HCT116 (cell line): ENCODE measurements around the gene MCM8. TPM values are rescaled to one million over a fixed set of nuclear protein-coding genes. Genes with fewer than 3 reads are reported as not detected.

ENCODE experiments used
- ATAC-seq: fragments of 200-7000 bp; cut with Tn5 transposase; 2 replicates; pipeline ENCODE4 v1.9.1; 2020; ENCODE audit warnings: mild to moderate bottlenecking, moderate library complexity
- BruUV-seq: library from RNA; stranded (reverse); fragments of 400-500 nt; replicated peaks from 2 replicates; lab custom pipeline; 2021; lab: Mats Ljungman, UMichigan
- CTCF ChIA-PET: fragments of 300-600 bp; sonication (Branson Sonifier 250); formaldehyde crosslinking; loops from one replicate; lab custom pipeline; 2021; ENCODE audit warnings: antibody characterized with exemption; lab: Charles Lee
- POLR2A ChIA-PET: fragments of 300-600, 350-600 bp; sonication (Branson Sonifier 250); formaldehyde crosslinking; loops from one replicate; lab custom pipeline; 2021; ENCODE audit warnings: antibody characterized with exemption; lab: Charles Lee
- RAD21 ChIA-PET, 2 experiments: fragments of 300-600 bp; sonication (Branson Sonifier 250); formaldehyde crosslinking; loops; one replicate each; lab custom pipeline; 2023; ENCODE audit warnings: low total read pairs in 2 of 2; ENCODE audit not compliant: uncharacterized antibody in 2 of 2, unreplicated experiment in 2 of 2, low non-redundant PET in 1 of 2; lab: Charles Lee
- DNase-seq: peaks from one replicate; pipeline ENCODE4 v3.0.0-alpha.2; 2010; ENCODE audit warnings: low read depth, low spot score
- H2AFZ ChIP-seq: fragments of 200-600 bp; shearing (Covaris generic), sonication (generic); 2 replicates; pipeline ENCODE4 v1.6.1; 2017; ENCODE audit warnings: low read depth, mixed run types, mixed read lengths, antibody characterized with exemption, low read length; ENCODE audit not compliant: poor library complexity, severe bottlenecking
- H3K27ac ChIP-seq: 2 replicates; pipeline ENCODE4 v1.5.1; 2012; ENCODE audit warnings: low read depth, low read length
- H3K27me3 ChIP-seq: fragments of 200-600 bp; sonication (generic); 2 replicates; pipeline ENCODE4 v1.6.1; 2016; ENCODE audit warnings: mixed run types, low read length, mixed read lengths; ENCODE audit not compliant: insufficient read depth
- H3K36me3 ChIP-seq, 2 experiments: fragments of 200-500 bp in 1 of 2; fragments of 200-600 bp in 1 of 2; sonication (Bioruptor generic) in 1 of 2; sonication (generic) in 1 of 2; 2 replicates each; pipeline versions ENCODE4 v1.5.1 to v1.6.1; 2014 to 2016; ENCODE audit warnings: low read length in 2 of 2, inconsistent platforms in 1 of 2, mixed read lengths in 1 of 2, mixed run types in 1 of 2; ENCODE audit not compliant: insufficient read depth in 2 of 2, control insufficient read depth in 1 of 2
- H3K4me1 ChIP-seq, 2 experiments: fragments of 200-600 bp in 1 of 2; sonication (generic) in 1 of 2; 2 replicates each; pipeline versions ENCODE4 v1.5.1 to v1.6.1; 2012 to 2017; ENCODE audit warnings: low read length in 2 of 2, inconsistent platforms in 1 of 2, mild to moderate bottlenecking in 1 of 2, mixed read lengths in 1 of 2, mixed run types in 1 of 2, moderate library complexity in 1 of 2; ENCODE audit not compliant: insufficient read depth in 2 of 2, control insufficient read depth in 1 of 2
- H3K4me2 ChIP-seq: fragments of 200-600 bp; sonication (generic); 2 replicates; pipeline ENCODE4 v1.6.1; 2017; ENCODE audit warnings: mixed run types, low read length, mixed read lengths
- H3K4me3 ChIP-seq, 2 experiments: fragments of 200-600 bp in 1 of 2; sonication (generic) in 1 of 2; replicated peaks in 1 of 2; 2 replicates each; pipeline ENCODE4 v1.5.1; 2011 to 2016; ENCODE audit warnings: low read length in 2 of 2, control low read depth in 1 of 2, low read depth in 1 of 2, mild to moderate bottlenecking in 1 of 2, mixed read lengths in 1 of 2, mixed run types in 1 of 2
- H3K79me2 ChIP-seq: fragments of 200-600 bp; sonication (generic); 2 replicates; pipeline ENCODE4 v1.6.1; 2017; ENCODE audit warnings: mild to moderate bottlenecking, mixed run types, low read length, moderate library complexity, mixed read lengths; ENCODE audit not compliant: insufficient read depth
- H3K9ac ChIP-seq: fragments of 200-600 bp; sonication (generic); 2 replicates; pipeline ENCODE4 v1.6.1; 2016; ENCODE audit warnings: low read length, mixed read lengths
- H3K9me2 ChIP-seq: fragments of 200-600 bp; sonication (generic), shearing (Covaris generic); 2 replicates; pipeline ENCODE4 v1.6.1; 2017; ENCODE audit warnings: mixed run types, mild to moderate bottlenecking, moderate library complexity; ENCODE audit not compliant: insufficient read depth
- H3K9me3 ChIP-seq, 2 experiments: fragments of 200-500 bp in 1 of 2; fragments of 200-600 bp in 1 of 2; sonication (Bioruptor generic) in 1 of 2; sonication (generic) in 1 of 2; 2 replicates each; pipeline ENCODE4 v1.6.1; 2014 to 2017; ENCODE audit warnings: low read length in 2 of 2, mixed read lengths in 2 of 2, inconsistent platforms in 1 of 2, low read depth in 1 of 2, mild to moderate bottlenecking in 1 of 2, mixed run types in 1 of 2, moderate library complexity in 1 of 2; ENCODE audit not compliant: control insufficient read depth in 1 of 2, insufficient read depth in 1 of 2
- H4K20me1 ChIP-seq: fragments of 200-600 bp; sonication (generic), shearing (Covaris generic); 2 replicates; pipeline ENCODE4 v1.6.1; 2017; ENCODE audit warnings: mixed run types, mild to moderate bottlenecking, moderate library complexity; ENCODE audit not compliant: insufficient read depth
- CBX3 ChIP-seq: IDR thresholded peaks from 2 replicates; pipeline ENCODE4 v1.6.1; 2012; ENCODE audit warnings: low read depth
- CEBPB ChIP-seq: IDR thresholded peaks from 2 replicates; pipeline ENCODE4 v1.6.1; 2012; ENCODE audit warnings: low read depth
- CTCF ChIP-seq, 3 experiments: fragments of 200-600 bp in 1 of 3; sonication (generic) in 1 of 3; IDR thresholded peaks in 2 of 3; conservative IDR thresholded peaks in 1 of 3; 2 replicates each; pipeline ENCODE4 v1.5.1; 2012 to 2017; ENCODE audit warnings: low read depth in 2 of 3, low read length in 2 of 3, antibody characterized with exemption in 1 of 3, borderline replicate concordance in 1 of 3, control low read depth in 1 of 3, mild to moderate bottlenecking in 1 of 3, mixed read lengths in 1 of 3, mixed run types in 1 of 3, moderate library complexity in 1 of 3; ENCODE audit not compliant: insufficient read depth in 1 of 3
- EGR1 ChIP-seq: IDR thresholded peaks from 2 replicates; pipeline ENCODE4 v1.6.1; 2012; ENCODE audit warnings: low read depth
- EZH2 ChIP-seq: fragments of 200-600 bp; sonication (generic); IDR thresholded peaks from 2 replicates; pipeline ENCODE4 v1.6.1; 2017; ENCODE audit warnings: antibody characterized with exemption, mixed run types
- EZH2phosphoT487 ChIP-seq: fragments of 200-600 bp; IDR thresholded peaks from 2 replicates; pipeline ENCODE4 v1.6.1; 2018; ENCODE audit warnings: antibody characterized with exemption, borderline replicate concordance
- FOSL1 ChIP-seq: IDR thresholded peaks from 2 replicates; pipeline ENCODE4 v1.6.1; 2012; ENCODE audit warnings: low read depth
- POLR2A ChIP-seq: IDR thresholded peaks from 2 replicates; pipeline ENCODE4 v1.7.0; 2011; ENCODE audit warnings: borderline replicate concordance; ENCODE audit not compliant: insufficient read depth, insufficient read length; ENCODE audit errors: extremely low read depth
- POLR2AphosphoS5 ChIP-seq: IDR thresholded peaks from 2 replicates; pipeline ENCODE4 v1.6.1; 2011; ENCODE audit warnings: mild to moderate bottlenecking, low read depth, low read length, moderate library complexity
- RAD21 ChIP-seq: IDR thresholded peaks from 2 replicates; pipeline ENCODE4 v1.6.1; 2012; ENCODE audit warnings: low read depth, mild to moderate bottlenecking
- SIN3A ChIP-seq: IDR thresholded peaks from 2 replicates; pipeline ENCODE4 v1.6.1; 2012; ENCODE audit warnings: low read depth
- TCF7L2 ChIP-seq: IDR thresholded peaks from 2 replicates; pipeline ENCODE4 v1.7.0; 2011; ENCODE audit warnings: borderline replicate concordance, inconsistent platforms; ENCODE audit not compliant: insufficient read depth, insufficient read length; ENCODE audit errors: extremely low read depth
- YY1 ChIP-seq: IDR thresholded peaks from 2 replicates; pipeline ENCODE4 v1.6.1; 2011; ENCODE audit warnings: low read length, low read depth, moderate library complexity, mild to moderate bottlenecking; ENCODE audit not compliant: insufficient replicate concordance; ENCODE audit errors: extremely low read depth
- ZFX ChIP-seq: fragments of 450-650 bp; IDR thresholded peaks from 2 replicates; pipeline ENCODE4 v1.6.1; 2017
- ZNF274 ChIP-seq: fragments of 200-500 bp; sonication (Bioruptor generic); IDR thresholded peaks from 2 replicates; pipeline ENCODE4 v1.6.1; 2014; ENCODE audit warnings: mild to moderate bottlenecking, low read depth, low read length, inconsistent platforms
- intact Hi-C: fragments of 100-400 bp; cut with micrococcal nuclease; formaldehyde crosslinking; loops from 2 replicates; pipeline ENCODE4 v1.10.0; 2022
- total RNA-seq: library from RNA; stranded (reverse); gene quantifications from one replicate; pipeline ENCODE4 v1.2.1, GENCODE V29; 2021; ENCODE audit not compliant: unreplicated experiment

The MCM8 gene
- total RNA-seq, 1 experiment from 2014 or later: 21.9 TPM

GRCh38 chr20:5947276-5947675, 3.2 kb upstream of the MCM8 start:
- Histone ChIP-seq H3K9ac (no peak overlapping the region), H3K9me2 (no peaks in the 10 kb centered on the region), H3K4me3 (no peak overlapping the region), H3K4me2 (no peak overlapping the region), H3K4me1 (peaks cover 5 to 23% of the 10 kb centered on the region in 2 experiments), H3K9me3 (no peaks in the 10 kb centered on the region), H4K20me1 (no peaks in the 10 kb centered on the region), H3K27me3 (no peaks in the 10 kb centered on the region), H3K79me2 (peaks cover 59% of the 10 kb centered on the region), H3K36me3 (peaks cover 35 to 49% of the 10 kb centered on the region in 2 experiments; a peak in 3 of 4 replicates), H3K27ac (no peak overlapping the region), H2AFZ (no peak overlapping the region)
- TF ChIP-seq POLR2A: no peak
- TF ChIP-seq EGR1: no peak
- TF ChIP-seq RAD21: no peak
- TF ChIP-seq CBX3: no peak
- no peak for TF ChIP-seq EZH2
- no peak for TF ChIP-seq SIN3A
- no peak for TF ChIP-seq CEBPB
- no peak for TF ChIP-seq EZH2phosphoT487
- no peak for TF ChIP-seq YY1
- TF ChIP-seq CTCF (IDR thresholded peaks at IDR 0.05 in 2 of 3, conservative IDR thresholded peaks at IDR 0.05 in 1 of 3; ENCODE audit: borderline replicate concordance in 1 of 3, insufficient read depth in 1 of 3, low read depth in 2 of 3, low read length in 2 of 3): no peak
- TF ChIP-seq TCF7L2: no peak
- no peak for TF ChIP-seq ZNF274
- TF ChIP-seq POLR2AphosphoS5: no peak
- no peak for TF ChIP-seq ZFX
- TF ChIP-seq FOSL1: no peak
- BruUV-seq: no TSS peak
- DNase-seq: no peak
- POLR2A ChIA-PET: no interaction called here
- no peak for ATAC-seq
- intact Hi-C loops: no loop called here
- CTCF ChIA-PET: no interaction called here
- RAD21 ChIA-PET: no interaction called here
